Nephron progenitor cell (in vitro differentiated cells): ENCODE results near the gene PIP4K2B.

ENCODE experiments used
- DNase-seq: peaks from one replicate; pipeline ENCODE4 v3.0.0; 2021
- H3K27ac Mint-ChIP-seq: 2 replicates; pipeline ENCODE4 v1.8.0; 2021; ENCODE audit warnings: mild to moderate bottlenecking, moderate library complexity, mixed read lengths
- H3K27me3 Mint-ChIP-seq: 2 replicates; pipeline ENCODE4 v1.8.0; 2021; ENCODE audit warnings: mild to moderate bottlenecking, low read depth, mixed read lengths; ENCODE audit not compliant: poor library complexity
- H3K36me3 Mint-ChIP-seq: 2 replicates; pipeline ENCODE4 v1.8.0; 2021; ENCODE audit warnings: low read depth, mixed read lengths
- H3K4me1 Mint-ChIP-seq: 2 replicates; pipeline ENCODE4 v1.8.0; 2021; ENCODE audit warnings: mixed read lengths
- H3K4me3 Mint-ChIP-seq: 2 replicates; pipeline ENCODE4 v1.8.0; 2021; ENCODE audit warnings: mild to moderate bottlenecking, moderate library complexity, mixed read lengths
- H3K9me3 Mint-ChIP-seq: 2 replicates; pipeline ENCODE4 v1.8.0; 2021; ENCODE audit warnings: mild to moderate bottlenecking, moderate library complexity, mixed read lengths
- CTCF ChIP-seq: fragments of 200-600 bp; sonication (generic); IDR thresholded peaks from 2 replicates; pipeline ENCODE4 v1.5.0; 2021; ENCODE audit warnings: antibody characterized with exemption

The PIP4K2B gene

GRCh38 chr17:38733982-38734973, 65.1 kb downstream of the PIP4K2B start:
- peak; percentile 11 for TF ChIP-seq CTCF
- no peaks in the 10 kb centered on the region for H3K9me3 Mint-ChIP-seq
- DNase-seq: no peak
- no peak overlapping the region for H3K4me3 Mint-ChIP-seq
- H3K27me3 Mint-ChIP-seq: no peaks in the 10 kb centered on the region
- peaks cover 41% of the 10 kb centered on the region for H3K36me3 Mint-ChIP-seq
- no peak overlapping the region for H3K27ac Mint-ChIP-seq
- H3K4me1 Mint-ChIP-seq: peaks cover 28% of the 10 kb centered on the region

- no peak for DNase-seq
- TF ChIP-seq CTCF: no peak
- Mint-ChIP-seq H3K27me3 (no peaks in the 10 kb centered on the region), H3K4me1 (peaks cover 32% of the 10 kb centered on the region), H3K4me3 (no peak overlapping the region), H3K9me3 (no peaks in the 10 kb centered on the region), H3K27ac (peak overlapping the region; percentile 48), H3K36me3 (peaks cover 33% of the 10 kb centered on the region)
These were observed 65.9 kb downstream of the PIP4K2B start for GRCh38 chr17:38733282-38733981.

GRCh38 chr17:38732376-38733281, 66.7 kb downstream of the PIP4K2B start:
- Mint-ChIP-seq H3K4me3 (peak overlapping the region; percentile 34), H3K27me3 (peaks cover 2% of the 10 kb centered on the region), H3K9me3 (no peaks in the 10 kb centered on the region), H3K4me1 (peaks cover 40% of the 10 kb centered on the region), H3K27ac (peak overlapping the region; percentile 48), H3K36me3 (peaks cover 34% of the 10 kb centered on the region)
- no peak for DNase-seq
- TF ChIP-seq CTCF: no peak

GRCh38 chr17:38731526-38732294, 67.6 kb downstream of the PIP4K2B start:
- DNase-seq: no peak
- H3K4me1 Mint-ChIP-seq: peaks cover 40% of the 10 kb centered on the region
- peaks cover 35% of the 10 kb centered on the region for H3K36me3 Mint-ChIP-seq
- peaks cover 2% of the 10 kb centered on the region for H3K27me3 Mint-ChIP-seq
- H3K27ac Mint-ChIP-seq: peak overlapping the region; percentile 63
- peak overlapping the region; percentile 34 for H3K4me3 Mint-ChIP-seq
- no peaks in the 10 kb centered on the region for H3K9me3 Mint-ChIP-seq
- no peak for TF ChIP-seq CTCF
